K562 (cell line): Measurements from ENCODE around the gene ASPHD2. TPM values are rescaled to one million over a fixed set of nuclear protein-coding genes. Genes with fewer than 3 reads are reported as not detected.

Source experiments
- ATAC-seq: fragments of 200-7000 bp; cut with Tn5 transposase; 3 replicates; pipeline ENCODE4 v1.9.1; 2020; ENCODE audit warnings: moderate library complexity
- BruUV-seq: library from RNA; stranded (reverse); fragments of 400-500 nt; replicated peaks from 2 replicates; lab custom pipeline; 2021; lab: Mats Ljungman, UMichigan
- CTCF ChIA-PET: fragments of 300-600 bp; formaldehyde crosslinking; extraction: SDS; loops from one replicate; lab custom pipeline; 2021; ENCODE audit warnings: low intra/inter-chr PET ratio; lab: Yijun Ruan, JAX
- POLR2A ChIA-PET: fragments of 300-600, 350-650 bp; sonication (Branson Sonifier 250); formaldehyde crosslinking; extraction: SDS; loops from one replicate; lab custom pipeline; 2021; ENCODE audit warnings: antibody characterized with exemption, inconsistent platforms; lab: Yijun Ruan, JAX
- DNase-seq, 4 experiments: peaks; one replicate each; pipeline versions ENCODE4 v3.0.0 to v3.0.0-alpha.2; 2011 to 2018; ENCODE audit warnings: low spot score in 3 of 4, mixed read lengths in 3 of 4; ENCODE audit errors: extremely low read depth in 1 of 4
- FAIRE-seq: peaks from 2 replicates; lab custom pipeline; 2011; peaks lifted over from hg19 to GRCh38; lab: Jason Lieb, UNC
- H2AFZ ChIP-seq: 2 replicates; pipeline ENCODE4 v1.6.0; 2011; ENCODE audit warnings: low read depth, low read length, control low read depth, inconsistent platforms
- H3K27ac ChIP-seq: fragments of 200-600 bp; 3 replicates; pipeline ENCODE4 v1.8.0; 2011; ENCODE audit warnings: low read depth, mild to moderate bottlenecking, control low read depth, inconsistent platforms, low read length, moderate library complexity, mixed read lengths; ENCODE audit errors: extremely low read depth
- H3K27me3 ChIP-seq, 2 experiments: fragments of 300-600 bp in 1 of 2; 2 replicates in 1 of 2; 3 replicates in 1 of 2; pipeline versions ENCODE4 v1.6.0 to v1.8.0; 2011; ENCODE audit warnings: inconsistent platforms in 2 of 2, low read length in 2 of 2, mild to moderate bottlenecking in 1 of 2, mixed read lengths in 1 of 2, moderate library complexity in 1 of 2; ENCODE audit not compliant: control insufficient read depth in 2 of 2, insufficient read depth in 2 of 2
- H3K36me3 ChIP-seq: fragments of 300-600 bp; 3 replicates; pipeline ENCODE4 v1.8.0; 2011; ENCODE audit warnings: mild to moderate bottlenecking, low read length, inconsistent platforms; ENCODE audit not compliant: control insufficient read depth, insufficient read depth
- H3K4me1 ChIP-seq, 2 experiments: fragments of 200-600 bp in 1 of 2; replicated peaks in 1 of 2; 2 replicates in 1 of 2; 3 replicates in 1 of 2; pipeline versions ENCODE4 v1.5.1 to v1.8.0; 2011; ENCODE audit warnings: inconsistent platforms in 2 of 2, low read length in 2 of 2, mild to moderate bottlenecking in 1 of 2, mixed read lengths in 1 of 2, moderate library complexity in 1 of 2; ENCODE audit not compliant: control insufficient read depth in 2 of 2, insufficient read depth in 2 of 2
- H3K4me2 ChIP-seq: 2 replicates; pipeline ENCODE4 v1.6.1; 2011; ENCODE audit warnings: low read length, control low read depth, inconsistent platforms, mixed read lengths; ENCODE audit not compliant: insufficient read depth
- H3K4me3 ChIP-seq: fragments of 200-600 bp; sonication (generic), shearing (Covaris generic); 2 replicates; pipeline ENCODE4 v1.5.1; 2016; ENCODE audit warnings: control low read depth, inconsistent platforms
- H3K79me2 ChIP-seq: fragments of 200-600 bp; 3 replicates; pipeline ENCODE4 v1.8.0; 2011; ENCODE audit warnings: low read length, inconsistent platforms; ENCODE audit not compliant: control insufficient read depth, insufficient read depth
- H3K9ac ChIP-seq, 2 experiments: 2 replicates each; pipeline versions ENCODE4 v1.6.0 to v1.6.1; 2011; ENCODE audit warnings: low read depth in 2 of 2, low read length in 2 of 2, control low read depth in 1 of 2, inconsistent platforms in 1 of 2, mild to moderate bottlenecking in 1 of 2, mixed read lengths in 1 of 2; ENCODE audit not compliant: insufficient read depth in 1 of 2
- H3K9me1 ChIP-seq: one replicate; pipeline ENCODE4 v1.6.0; 2011; ENCODE audit warnings: inconsistent platforms, mild to moderate bottlenecking, low read length, moderate library complexity; ENCODE audit not compliant: control insufficient read depth, insufficient read depth
- H3K9me3 ChIP-seq: replicated peaks from 2 replicates; pipeline ENCODE4 v1.5.1; 2011; ENCODE audit warnings: low read depth, low read length, inconsistent platforms; ENCODE audit not compliant: control insufficient read depth, insufficient read depth
- H4K20me1 ChIP-seq: replicated peaks from 2 replicates; pipeline ENCODE4 v1.6.1; 2011; ENCODE audit warnings: low read length, inconsistent platforms, mixed read lengths; ENCODE audit not compliant: control insufficient read depth, insufficient read depth
- ASH1L ChIP-seq: fragments of 450-650 bp; IDR thresholded peaks from 2 replicates; pipeline ENCODE4 v1.6.1; 2018; ENCODE audit warnings: borderline replicate concordance, mild to moderate bottlenecking, low read depth; ENCODE audit not compliant: partially characterized antibody
- CREM ChIP-seq: IDR thresholded peaks from 2 replicates; pipeline ENCODE4 v1.6.1; 2014; ENCODE audit warnings: antibody characterized with exemption, low read depth
- HEY1 ChIP-seq: fragments of 250-450 bp; sonication (Bioruptor Pico); IDR thresholded peaks from 2 replicates; pipeline ENCODE4 v1.5.0; 2020; ENCODE audit warnings: mild to moderate bottlenecking, moderate library complexity, borderline replicate concordance
- HOXB6 ChIP-seq: fragments of 250-450 bp; sonication (Bioruptor Pico); IDR thresholded peaks from 2 replicates; pipeline ENCODE4 v1.5.1; 2022; ENCODE audit warnings: mild to moderate bottlenecking, borderline replicate concordance
- KDM1A ChIP-seq, 2 experiments: fragments of 450-650 bp; IDR thresholded peaks; 2 replicates each; pipeline ENCODE4 v1.6.1; 2016; ENCODE audit warnings: mild to moderate bottlenecking in 2 of 2
- MCM5 ChIP-seq: fragments of 450-650 bp; IDR thresholded peaks from 2 replicates; pipeline ENCODE4 v1.6.1; 2016; ENCODE audit warnings: low read depth
- MEF2D ChIP-seq: conservative IDR thresholded peaks from 2 replicates; pipeline ENCODE4 v1.6.1; 2016; ENCODE audit warnings: low read depth, missing genetic modification characterization, missing compliant biosample characterization
- RAD51 ChIP-seq: fragments of 450-650 bp; IDR thresholded peaks from 2 replicates; pipeline ENCODE4 v1.7.1; 2016; ENCODE audit warnings: low read depth, mild to moderate bottlenecking, borderline replicate concordance
- THRAP3 ChIP-seq: fragments of 450-650 bp; IDR thresholded peaks from 2 replicates; pipeline ENCODE4 v1.6.1; 2016; ENCODE audit warnings: mild to moderate bottlenecking, inconsistent platforms, borderline replicate concordance
- VEZF1 ChIP-seq: fragments of 200-800 bp; sonication (Bioruptor generic); IDR thresholded peaks from 2 replicates; pipeline ENCODE4 v1.6.1; 2017; ENCODE audit warnings: missing genetic modification characterization, missing compliant biosample characterization
- ZFPM2 ChIP-seq: fragments of 250-450 bp; sonication (Bioruptor Pico); IDR thresholded peaks from 2 replicates; pipeline ENCODE4 v1.5.1; 2022; ENCODE audit warnings: mild to moderate bottlenecking
- WGBS: fragments of 100-300 bp; shearing (Covaris generic); methylation state at CpG from one replicate; pipeline ENCODE4 v1.1.6; 2016; ENCODE audit warnings: low coverage, mixed read lengths; ENCODE audit not compliant: insufficient coverage; ENCODE audit errors: missing lambda C conversion rate; 5-methylcytosine and 5-hydroxymethylcytosine counted together
- in situ Hi-C: fragments of 300-500 bp; cut with MboI; formaldehyde crosslinking; loops from 4 replicates; pipeline ENCODE4 v1.15.0; 2018; ENCODE audit warnings: inconsistent platforms, mixed read lengths
- intact Hi-C: fragments of 100-400 bp; cut with micrococcal nuclease; formaldehyde crosslinking; loops from 2 replicates; pipeline ENCODE4 v1.14.2; 2022
- polyA plus RNA-seq, 8 experiments: library from polyadenylated mRNA; depleted of rRNA in 4 of 8; stranded (reverse) in 5 of 8; unstranded in 3 of 8; fragments of >200 nt; fragmentation: Nextera tagmentation in 2 of 8; fragmentation: Illumina TruSeq in 1 of 8; extraction: Ambion mirVana in 2 of 8; extraction: Trizol in 1 of 8; gene quantifications; 2 replicates each; pipeline versions ENCODE4 v1.2.1 to v1.2.3, GENCODE V29; 2011 to 2014; ENCODE audit warnings: inconsistent platforms in 1 of 8, missing spikeins in 1 of 8
- total RNA-seq, 7 experiments: library from RNA; depleted of rRNA in 6 of 7; stranded (reverse); fragments of >200 nt in 6 of 7; fragmentation: Illumina TruSeq in 2 of 7; extraction: Trizol in 2 of 7; gene quantifications; 2 replicates each; pipeline versions ENCODE4 v1.2.1 to v1.2.3, GENCODE V29; 2011 to 2021; ENCODE audit warnings: low replicate concordance in 1 of 7
- TF ChIP-seq, protein P1 (sequence below): fragments of 250-450 bp; sonication (Bioruptor Pico); IDR thresholded peaks from 2 replicates; pipeline ENCODE4 v1.4.0; 2020; ENCODE audit warnings: mild to moderate bottlenecking, moderate library complexity, borderline replicate concordance
- TF ChIP-seq, protein P2 (sequence below): fragments of 250-450 bp; sonication (Bioruptor Pico); IDR thresholded peaks from 2 replicates; pipeline ENCODE4 v1.4.0; 2020; ENCODE audit warnings: mild to moderate bottlenecking, moderate library complexity

The ASPHD2 gene
- total and polyA plus RNA-seq, 9 of the 15 experiments (the other 6 are each of a cell fraction or from before 2014, with no cell fraction given), result 0.18 to 0.64 (median 0.36) TPM

GRCh38 chr22:26480611-26480932 lies 51.5 kb downstream of the ASPHD2 start (continued):
- TF ChIP-seq VEZF1 (CRISPR knock-in tag) (no peak), KDM1A (IDR thresholded peaks at IDR 0.05) (no peak), HEY1 (no peak), THRAP3 (no peak), ASH1L (no peak)

DNA sequence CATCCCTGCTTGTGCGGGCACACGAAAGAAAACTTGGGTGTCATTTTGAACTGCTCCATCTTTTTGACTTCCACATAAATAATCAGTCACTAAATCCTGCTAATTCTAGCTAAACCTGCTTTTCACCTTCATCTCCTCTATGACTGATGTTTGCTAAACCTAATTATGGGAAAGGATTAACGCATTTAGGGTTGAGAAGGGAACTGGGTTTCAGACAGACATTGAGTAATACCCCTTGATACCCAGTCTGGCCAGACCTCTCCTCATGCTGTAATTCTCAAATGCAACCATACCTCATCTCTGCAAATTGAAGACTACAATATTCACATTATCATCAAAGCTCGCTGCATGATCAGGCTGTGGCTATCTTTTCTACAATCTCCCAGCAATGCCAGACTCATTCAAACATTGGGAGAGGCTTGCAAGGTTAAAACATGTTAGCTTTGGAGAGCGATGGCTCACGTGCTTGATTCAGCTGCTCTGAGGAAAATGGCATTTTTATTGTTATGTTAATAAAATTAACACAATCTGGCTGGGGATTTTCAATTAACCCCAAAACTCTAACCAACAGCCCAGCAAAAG lies 52.1 kb downstream of the ASPHD2 start:
- no peak for ATAC-seq
- H3K27ac ChIP-seq, result peak overlapping the region; percentile 86
- no peak for DNase-seq
- no peaks in the 10 kb centered on the region for H4K20me1 ChIP-seq
- in situ Hi-C loops (no loop called here), intact Hi-C loops (loop anchor here (10.0 kb wide), 1 partner anchor 104 kb away; no protein-coding TSS in a partner anchor)
- H3K4me2 ChIP-seq, result peak overlapping the region; percentile 97
- no peaks in the 10 kb centered on the region for H3K9me1 ChIP-seq
- peaks cover 97% of the 10 kb centered on the region for H3K79me2 ChIP-seq
- H3K9me3 ChIP-seq, result no peaks in the 10 kb centered on the region
- H3K27me3 ChIP-seq, result no peaks in the 10 kb centered on the region
- H3K9ac ChIP-seq, result peak overlapping the region; percentile 71 to 72; a peak in 3 of 4 replicates
- POLR2A ChIA-PET, result interaction anchor here (0.6 to 4.5 kb wide), 5 partner anchors 11 to 115 kb away, joined by 3 to 35 read pairs (median 4); no protein-coding TSS in a partner anchor
- H3K36me3 ChIP-seq, result peaks cover 37% of the 10 kb centered on the region; the same call in 2 of the 3 replicates
- no peak for FAIRE-seq
- 20% methylated on average over 6 of the region's 6 CpGs for WGBS
- 0 out of 2 replicates have a peak overlapping the region, but pooled peaks have one; percentile 3 for H2AFZ ChIP-seq
- CTCF ChIA-PET, result no interaction called here
- peaks cover 14 to 51% of the 10 kb centered on the region in 2 experiments; a peak in 4 of 5 replicates for H3K4me1 ChIP-seq
- peak overlapping the region; percentile 89 for H3K4me3 ChIP-seq
- no TSS peak for BruUV-seq
- TF ChIP-seq, protein P1, sequence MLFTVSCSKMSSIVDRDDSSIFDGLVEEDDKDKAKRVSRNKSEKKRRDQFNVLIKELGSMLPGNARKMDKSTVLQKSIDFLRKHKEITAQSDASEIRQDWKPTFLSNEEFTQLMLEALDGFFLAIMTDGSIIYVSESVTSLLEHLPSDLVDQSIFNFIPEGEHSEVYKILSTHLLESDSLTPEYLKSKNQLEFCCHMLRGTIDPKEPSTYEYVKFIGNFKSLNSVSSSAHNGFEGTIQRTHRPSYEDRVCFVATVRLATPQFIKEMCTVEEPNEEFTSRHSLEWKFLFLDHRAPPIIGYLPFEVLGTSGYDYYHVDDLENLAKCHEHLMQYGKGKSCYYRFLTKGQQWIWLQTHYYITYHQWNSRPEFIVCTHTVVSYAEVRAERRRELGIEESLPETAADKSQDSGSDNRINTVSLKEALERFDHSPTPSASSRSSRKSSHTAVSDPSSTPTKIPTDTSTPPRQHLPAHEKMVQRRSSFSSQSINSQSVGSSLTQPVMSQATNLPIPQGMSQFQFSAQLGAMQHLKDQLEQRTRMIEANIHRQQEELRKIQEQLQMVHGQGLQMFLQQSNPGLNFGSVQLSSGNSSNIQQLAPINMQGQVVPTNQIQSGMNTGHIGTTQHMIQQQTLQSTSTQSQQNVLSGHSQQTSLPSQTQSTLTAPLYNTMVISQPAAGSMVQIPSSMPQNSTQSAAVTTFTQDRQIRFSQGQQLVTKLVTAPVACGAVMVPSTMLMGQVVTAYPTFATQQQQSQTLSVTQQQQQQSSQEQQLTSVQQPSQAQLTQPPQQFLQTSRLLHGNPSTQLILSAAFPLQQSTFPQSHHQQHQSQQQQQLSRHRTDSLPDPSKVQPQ (CRISPR knock-in tag), result no peak
- TF ChIP-seq, protein P2, sequence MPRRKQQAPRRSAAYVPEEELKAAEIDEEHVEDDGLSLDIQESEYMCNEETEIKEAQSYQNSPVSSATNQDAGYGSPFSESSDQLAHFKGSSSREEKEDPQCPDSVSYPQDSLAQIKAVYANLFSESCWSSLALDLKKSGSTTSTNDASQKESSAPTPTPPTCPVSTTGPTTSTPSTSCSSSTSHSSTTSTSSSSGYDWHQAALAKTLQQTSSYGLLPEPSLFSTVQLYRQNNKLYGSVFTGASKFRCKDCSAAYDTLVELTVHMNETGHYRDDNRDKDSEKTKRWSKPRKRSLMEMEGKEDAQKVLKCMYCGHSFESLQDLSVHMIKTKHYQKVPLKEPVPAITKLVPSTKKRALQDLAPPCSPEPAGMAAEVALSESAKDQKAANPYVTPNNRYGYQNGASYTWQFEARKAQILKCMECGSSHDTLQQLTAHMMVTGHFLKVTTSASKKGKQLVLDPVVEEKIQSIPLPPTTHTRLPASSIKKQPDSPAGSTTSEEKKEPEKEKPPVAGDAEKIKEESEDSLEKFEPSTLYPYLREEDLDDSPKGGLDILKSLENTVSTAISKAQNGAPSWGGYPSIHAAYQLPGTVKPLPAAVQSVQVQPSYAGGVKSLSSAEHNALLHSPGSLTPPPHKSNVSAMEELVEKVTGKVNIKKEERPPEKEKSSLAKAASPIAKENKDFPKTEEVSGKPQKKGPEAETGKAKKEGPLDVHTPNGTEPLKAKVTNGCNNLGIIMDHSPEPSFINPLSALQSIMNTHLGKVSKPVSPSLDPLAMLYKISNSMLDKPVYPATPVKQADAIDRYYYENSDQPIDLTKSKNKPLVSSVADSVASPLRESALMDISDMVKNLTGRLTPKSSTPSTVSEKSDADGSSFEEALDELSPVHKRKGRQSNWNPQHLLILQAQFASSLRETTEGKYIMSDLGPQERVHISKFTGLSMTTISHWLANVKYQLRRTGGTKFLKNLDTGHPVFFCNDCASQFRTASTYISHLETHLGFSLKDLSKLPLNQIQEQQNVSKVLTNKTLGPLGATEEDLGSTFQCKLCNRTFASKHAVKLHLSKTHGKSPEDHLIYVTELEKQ, result no peak
- TF ChIP-seq ZFPM2 (CRISPR knock-in tag), result no peak
- TF ChIP-seq CREM, result no peak
- no peak for TF ChIP-seq RAD51
- no peak for TF ChIP-seq MCM5
- no peak for TF ChIP-seq HOXB6 (CRISPR knock-in tag)
- no peak for TF ChIP-seq MEF2D
